Duodenal mucosa (tissue), 2 donors: ENCODE results near the gene TAF1A.

ENCODE experiments used
- H3K27ac ChIP-seq: one replicate; pipeline ENCODE4 v1.7.0; 2013; ENCODE audit warnings: low read depth, low read length
- H3K27me3 ChIP-seq, 2 donors: one replicate each; pipeline ENCODE4 v1.7.0; 2013; ENCODE audit warnings: low read length in 2 of 2, control low read depth in 1 of 2; ENCODE audit not compliant: insufficient read depth in 2 of 2, control insufficient read depth in 1 of 2
- H3K36me3 ChIP-seq, 2 donors: one replicate each; pipeline ENCODE4 v1.7.0; 2013; ENCODE audit warnings: low read length in 2 of 2, control low read depth in 1 of 2; ENCODE audit not compliant: insufficient read depth in 2 of 2, control insufficient read depth in 1 of 2
- H3K4me1 ChIP-seq, 2 donors: one replicate each; pipeline ENCODE4 v1.7.0; 2013; ENCODE audit warnings: low read length in 2 of 2, control low read depth in 1 of 2; ENCODE audit not compliant: insufficient read depth in 2 of 2, control insufficient read depth in 1 of 2
- H3K4me3 ChIP-seq, 2 donors: one replicate each; pipeline ENCODE4 v1.7.0; 2013; ENCODE audit warnings: low read length in 2 of 2, low read depth in 1 of 2
- H3K9ac ChIP-seq, 2 donors: one replicate each; pipeline ENCODE4 v1.7.0; 2013; ENCODE audit warnings: low read length in 2 of 2, low read depth in 1 of 2
- H3K9me3 ChIP-seq, 2 donors: one replicate each; pipeline ENCODE4 v1.7.0; 2013; ENCODE audit warnings: low read length in 2 of 2, control low read depth in 1 of 2; ENCODE audit not compliant: control insufficient read depth in 1 of 2

TAF1A gene

GRCh38 chr1:222600281-222600680 is 10.5 kb upstream of the TAF1A start:
- H3K4me1 ChIP-seq: no peaks in the 10 kb centered on the region
- H3K27me3 ChIP-seq: no peaks in the 10 kb centered on the region
- no peak overlapping the region for H3K27ac ChIP-seq
- H3K36me3 ChIP-seq: no peaks in the 10 kb centered on the region
- H3K4me3 ChIP-seq: no peak overlapping the region
- H3K9ac ChIP-seq: no peak overlapping the region
- no peaks in the 10 kb centered on the region for H3K9me3 ChIP-seq

GRCh38 chr1:222596696-222597095 is 7.0 kb upstream of the TAF1A start:
- Histone ChIP-seq H3K9me3 (no peaks in the 10 kb centered on the region), H3K4me1 (no peaks in the 10 kb centered on the region), H3K36me3 (no peaks in the 10 kb centered on the region), H3K9ac (no peak overlapping the region), H3K27me3 (no peaks in the 10 kb centered on the region), H3K4me3 (no peak overlapping the region), H3K27ac (no peak overlapping the region)

- Histone ChIP-seq H3K4me3 (no peak overlapping the region), H3K4me1 (peaks cover 4 to 5% of the 10 kb centered on the region in 2 donors), H3K9ac (no peak overlapping the region), H3K9me3 (no peaks in the 10 kb centered on the region), H3K27me3 (no peaks in the 10 kb centered on the region), H3K27ac (no peak overlapping the region), H3K36me3 (no peaks in the 10 kb centered on the region)
Measured at GRCh38 chr1:222594789-222595188, 5.1 kb upstream of the TAF1A start.

- peaks cover 0 to under 1% of the 10 kb centered on the region in 2 donors for H3K36me3 ChIP-seq
- no peak overlapping the region for H3K9ac ChIP-seq
- H3K27me3 ChIP-seq: no peaks in the 10 kb centered on the region
- no peaks in the 10 kb centered on the region for H3K9me3 ChIP-seq
- H3K27ac ChIP-seq: no peak overlapping the region
- peaks cover 11% of the 10 kb centered on the region in 2 donors for H3K4me1 ChIP-seq
- H3K4me3 ChIP-seq: no peak overlapping the region
Measured at GRCh38 chr1:222592171-222592570, 2.4 kb upstream of the TAF1A start.

GRCh38 chr1:222588135-222588534 is 1.6 kb downstream of the TAF1A start:
- Histone ChIP-seq H3K4me3 (no peak overlapping the region), H3K36me3 (peaks cover 3 to 6% of the 10 kb centered on the region in 2 donors), H3K27me3 (no peaks in the 10 kb centered on the region), H3K4me1 (peaks cover 11% of the 10 kb centered on the region in 2 donors), H3K27ac (no peak overlapping the region), H3K9me3 (no peaks in the 10 kb centered on the region), H3K9ac (no peak overlapping the region)

- Histone ChIP-seq H3K27me3 (no peaks in the 10 kb centered on the region), H3K27ac (no peak overlapping the region), H3K36me3 (peaks cover 3 to 6% of the 10 kb centered on the region in 2 donors), H3K4me1 (peaks cover 11% of the 10 kb centered on the region in 2 donors), H3K9me3 (no peaks in the 10 kb centered on the region), H3K4me3 (no peak overlapping the region), H3K9ac (no peak overlapping the region)
Measured at GRCh38 chr1:222586842-222587241, 2.9 kb downstream of the TAF1A start.

- Histone ChIP-seq H3K27ac (no peak overlapping the region), H3K27me3 (no peaks in the 10 kb centered on the region), H3K36me3 (peaks cover 3 to 6% of the 10 kb centered on the region in 2 donors), H3K9me3 (no peaks in the 10 kb centered on the region), H3K9ac (no peak overlapping the region), H3K4me1 (no peaks in the 10 kb centered on the region), H3K4me3 (no peak overlapping the region)
Measured at GRCh38 chr1:222583079-222583478, 6.7 kb downstream of the TAF1A start.

- Histone ChIP-seq H3K36me3 (peaks cover 6 to 11% of the 10 kb centered on the region in 2 donors), H3K27ac (no peak overlapping the region), H3K9ac (no peak overlapping the region), H3K9me3 (no peaks in the 10 kb centered on the region), H3K27me3 (no peaks in the 10 kb centered on the region), H3K4me1 (no peaks in the 10 kb centered on the region), H3K4me3 (no peak overlapping the region)
Measured at GRCh38 chr1:222582099-222582774, 7.5 kb downstream of the TAF1A start.

GRCh38 chr1:222579316-222579715 is 10.4 kb downstream of the TAF1A start:
- H3K9ac ChIP-seq: no peak overlapping the region
- no peaks in the 10 kb centered on the region for H3K9me3 ChIP-seq
- no peaks in the 10 kb centered on the region for H3K27me3 ChIP-seq
- no peak overlapping the region for H3K4me3 ChIP-seq
- H3K36me3 ChIP-seq: peaks cover 5 to 11% of the 10 kb centered on the region in 2 donors
- no peaks in the 10 kb centered on the region for H3K4me1 ChIP-seq
- no peak overlapping the region for H3K27ac ChIP-seq

GRCh38 chr1:222570837-222571236 is 18.9 kb downstream of the TAF1A start:
- H3K4me3 ChIP-seq: no peak overlapping the region
- no peaks in the 10 kb centered on the region for H3K4me1 ChIP-seq
- no peaks in the 10 kb centered on the region for H3K9me3 ChIP-seq
- H3K27me3 ChIP-seq: no peaks in the 10 kb centered on the region
- H3K9ac ChIP-seq: no peak overlapping the region
- no peak overlapping the region for H3K27ac ChIP-seq
- peaks cover 10 to 20% of the 10 kb centered on the region in 2 donors for H3K36me3 ChIP-seq
